Keratinocyte (primary cell): ENCODE data around the gene JDP2. TPM values are rescaled to one million over a fixed set of nuclear protein-coding genes. Genes with fewer than 3 reads are reported as not detected.

ENCODE experiments used
- DNase-seq: peaks from one replicate; pipeline ENCODE4 v3.0.0-alpha.2; 2011; ENCODE audit warnings: low read depth, missing footprints, low spot score
- FAIRE-seq: peaks from 2 replicates; lab custom pipeline; 2011; peaks lifted over from hg19 to GRCh38; lab: Jason Lieb, UNC
- H2AFZ ChIP-seq: 2 replicates; pipeline ENCODE4 v1.6.0; 2012; ENCODE audit warnings: low read length, control low read depth, inconsistent platforms; ENCODE audit not compliant: control insufficient read depth
- H3K27ac ChIP-seq: 2 replicates; pipeline ENCODE4 v1.5.1; 2011; ENCODE audit warnings: low read length; ENCODE audit not compliant: control insufficient read depth, insufficient read depth
- H3K27me3 ChIP-seq: 3 replicates; pipeline ENCODE4 v1.6.0; 2011; ENCODE audit warnings: low read length; ENCODE audit not compliant: control insufficient read depth, insufficient read depth; ENCODE audit errors: extremely low read depth
- H3K36me3 ChIP-seq, 2 experiments: 2 replicates in 1 of 2; 3 replicates in 1 of 2; pipeline ENCODE4 v1.5.1; 2011; ENCODE audit warnings: low read length in 2 of 2, mild to moderate bottlenecking in 1 of 2; ENCODE audit not compliant: control insufficient read depth in 2 of 2, insufficient read depth in 2 of 2; ENCODE audit errors: extremely low read depth in 1 of 2
- H3K4me1 ChIP-seq: 3 replicates; pipeline ENCODE4 v1.5.1; 2011; ENCODE audit warnings: low read length; ENCODE audit not compliant: control insufficient read depth, insufficient read depth; ENCODE audit errors: extremely low read depth
- H3K4me2 ChIP-seq: 3 replicates; pipeline ENCODE4 v1.6.0; 2011; ENCODE audit warnings: low read depth, low read length; ENCODE audit not compliant: control insufficient read depth, insufficient read depth; ENCODE audit errors: extremely low read depth
- H3K4me3 ChIP-seq, 3 experiments: fragments of 200-600 bp in 1 of 3; sonication (generic) in 1 of 3; 2 replicates in 2 of 3; 3 replicates in 1 of 3; pipeline ENCODE4 v1.5.1; 2011 to 2016; ENCODE audit warnings: low read length in 3 of 3, mild to moderate bottlenecking in 3 of 3, control low read depth in 2 of 3, inconsistent platforms in 1 of 3, low read depth in 1 of 3, mixed read lengths in 1 of 3, mixed run types in 1 of 3, moderate library complexity in 1 of 3; ENCODE audit not compliant: control insufficient read depth in 2 of 3, insufficient read depth in 2 of 3; ENCODE audit errors: extremely low read depth in 1 of 3
- H3K79me2 ChIP-seq: 2 replicates; pipeline ENCODE4 v1.6.0; 2012; ENCODE audit warnings: low read length; ENCODE audit not compliant: control insufficient read depth, insufficient read depth
- H3K9ac ChIP-seq: 3 replicates; pipeline ENCODE4 v1.6.0; 2011; ENCODE audit warnings: low read length; ENCODE audit not compliant: control insufficient read depth, insufficient read depth; ENCODE audit errors: extremely low read depth
- H3K9me1 ChIP-seq: 3 replicates; pipeline ENCODE4 v1.6.0; 2011; ENCODE audit warnings: low read length; ENCODE audit not compliant: control insufficient read depth, insufficient read depth; ENCODE audit errors: extremely low read depth
- H3K9me3 ChIP-seq: 2 replicates; pipeline ENCODE4 v1.5.1; 2012; ENCODE audit warnings: low read depth, low read length; ENCODE audit not compliant: control insufficient read depth
- H4K20me1 ChIP-seq: 3 replicates; pipeline ENCODE4 v1.6.0; 2011; ENCODE audit warnings: low read length; ENCODE audit not compliant: control insufficient read depth, insufficient read depth; ENCODE audit errors: extremely low read depth
- CTCF ChIP-seq, 3 experiments: IDR thresholded peaks in 1 of 3; conservative IDR thresholded peaks in 1 of 3; optimal IDR thresholded peaks in 1 of 3; 2 replicates in 2 of 3; 3 replicates in 1 of 3; pipeline versions ENCODE3 to v1.5.1; 2011; ENCODE audit warnings: low read length in 3 of 3, mild to moderate bottlenecking in 3 of 3, moderate library complexity in 2 of 3, control low read depth in 1 of 3, inconsistent platforms in 1 of 3; ENCODE audit not compliant: insufficient read depth in 2 of 3; ENCODE audit errors: extremely low read depth in 1 of 3
- EZH2 ChIP-seq: IDR thresholded peaks from one replicate; pipeline ENCODE4 v1.6.1; 2012; ENCODE audit warnings: inconsistent platforms, mild to moderate bottlenecking, low read length, moderate library complexity
- dilution Hi-C: fragments of 300-500 bp; cut with MboI; formaldehyde crosslinking; loops from one replicate; pipeline ENCODE4 v1.7.0; 2020; ENCODE audit warnings: low sequenced_read_pairs; ENCODE audit not compliant: extremely low pct_ligation_motif_present
- polyA plus RNA-seq, 5 experiments: library from polyadenylated mRNA; depleted of rRNA in 3 of 5; stranded (reverse) in 3 of 5; stranded (forward) in 1 of 5; unstranded in 1 of 5; fragments of >200 nt; gene quantifications; 1 replicate in 1 of 5; 2 replicates in 3 of 5; 3 replicates in 1 of 5; pipeline versions ENCODE4 v1.2.1 to v1.2.3, GENCODE V29; 2011 to 2012; ENCODE audit warnings: missing spikeins in 2 of 5, low read depth in 1 of 5, low replicate concordance in 1 of 5

Gene JDP2
- polyA plus RNA-seq, 1 donor (not counting 4 experiments of a cell fraction or from before 2014, with no cell fraction given) = 13.5 TPM

GRCh38 chr14:75461755-75462349, 34.0 kb downstream of the JDP2 start:
- no peak overlapping the region for H3K4me3 ChIP-seq
- H3K4me1 ChIP-seq = no peaks in the 10 kb centered on the region
- peaks cover 2% of the 10 kb centered on the region for H3K79me2 ChIP-seq
- FAIRE-seq (no peak), DNase-seq (no peak)
- no peak overlapping the region for H3K9ac ChIP-seq
- H3K27me3 ChIP-seq = no peaks in the 10 kb centered on the region
- H3K27ac ChIP-seq = no peak overlapping the region
- dilution Hi-C loops = no loop called here
- no peaks in the 10 kb centered on the region for H3K9me1 ChIP-seq
- H4K20me1 ChIP-seq = peaks cover 5% of the 10 kb centered on the region
- H3K4me2 ChIP-seq = no peak overlapping the region
- H2AFZ ChIP-seq = no peak overlapping the region
- no peaks in the 10 kb centered on the region for H3K9me3 ChIP-seq
- no peak for TF ChIP-seq CTCF (optimal IDR thresholded peaks at IDR 0.05 in 1 of 3, IDR thresholded peaks at IDR 0.05 in 1 of 3, conservative IDR thresholded peaks at IDR 0.05 in 1 of 3; ENCODE audit: extremely low read depth in 1 of 3, insufficient read depth in 2 of 3, low read length in 3 of 3)
- no peak for TF ChIP-seq EZH2
- peaks cover 3 to 10% of the 10 kb centered on the region in 2 experiments for H3K36me3 ChIP-seq

GRCh38 chr14:75464626-75465025, 36.8 kb downstream of the JDP2 start:
- Histone ChIP-seq H3K9me1 (no peaks in the 10 kb centered on the region), H3K4me3 (no peak overlapping the region), H3K9ac (no peak overlapping the region), H3K36me3 (peaks cover 3 to 11% of the 10 kb centered on the region in 2 experiments), H3K79me2 (no peaks in the 10 kb centered on the region), H4K20me1 (peaks cover 4% of the 10 kb centered on the region), H2AFZ (no peak overlapping the region), H3K27me3 (no peaks in the 10 kb centered on the region), H3K4me2 (no peak overlapping the region), H3K4me1 (no peaks in the 10 kb centered on the region), H3K27ac (no peak overlapping the region), H3K9me3 (no peaks in the 10 kb centered on the region)
- dilution Hi-C loops = no loop called here
- DNase-seq = no peak
- no peak for TF ChIP-seq CTCF (optimal IDR thresholded peaks at IDR 0.05 in 1 of 3, IDR thresholded peaks at IDR 0.05 in 1 of 3, conservative IDR thresholded peaks at IDR 0.05 in 1 of 3; ENCODE audit: extremely low read depth in 1 of 3, insufficient read depth in 2 of 3, low read length in 3 of 3)
- TF ChIP-seq EZH2 = no peak
- FAIRE-seq = no peak
